Nephron progenitor cell (in vitro differentiated cells): ENCODE results near the gene MVB12B.

Experiments used
- DNase-seq: peaks from one replicate; pipeline ENCODE4 v3.0.0; 2021
- H3K27ac Mint-ChIP-seq: 2 replicates; pipeline ENCODE4 v1.8.0; 2021; ENCODE audit warnings: mild to moderate bottlenecking, moderate library complexity, mixed read lengths
- H3K27me3 Mint-ChIP-seq: 2 replicates; pipeline ENCODE4 v1.8.0; 2021; ENCODE audit warnings: mild to moderate bottlenecking, low read depth, mixed read lengths; ENCODE audit not compliant: poor library complexity
- H3K36me3 Mint-ChIP-seq: 2 replicates; pipeline ENCODE4 v1.8.0; 2021; ENCODE audit warnings: low read depth, mixed read lengths
- H3K4me1 Mint-ChIP-seq: 2 replicates; pipeline ENCODE4 v1.8.0; 2021; ENCODE audit warnings: mixed read lengths
- H3K4me3 Mint-ChIP-seq: 2 replicates; pipeline ENCODE4 v1.8.0; 2021; ENCODE audit warnings: mild to moderate bottlenecking, moderate library complexity, mixed read lengths
- H3K9me3 Mint-ChIP-seq: 2 replicates; pipeline ENCODE4 v1.8.0; 2021; ENCODE audit warnings: mild to moderate bottlenecking, moderate library complexity, mixed read lengths
- TF ChIP-seq, protein P1 (sequence below): fragments of 200-600 bp; sonication (generic); IDR thresholded peaks from 2 replicates; pipeline ENCODE4 v1.5.0; 2021; ENCODE audit warnings: antibody characterized with exemption

Gene MVB12B

DNA sequence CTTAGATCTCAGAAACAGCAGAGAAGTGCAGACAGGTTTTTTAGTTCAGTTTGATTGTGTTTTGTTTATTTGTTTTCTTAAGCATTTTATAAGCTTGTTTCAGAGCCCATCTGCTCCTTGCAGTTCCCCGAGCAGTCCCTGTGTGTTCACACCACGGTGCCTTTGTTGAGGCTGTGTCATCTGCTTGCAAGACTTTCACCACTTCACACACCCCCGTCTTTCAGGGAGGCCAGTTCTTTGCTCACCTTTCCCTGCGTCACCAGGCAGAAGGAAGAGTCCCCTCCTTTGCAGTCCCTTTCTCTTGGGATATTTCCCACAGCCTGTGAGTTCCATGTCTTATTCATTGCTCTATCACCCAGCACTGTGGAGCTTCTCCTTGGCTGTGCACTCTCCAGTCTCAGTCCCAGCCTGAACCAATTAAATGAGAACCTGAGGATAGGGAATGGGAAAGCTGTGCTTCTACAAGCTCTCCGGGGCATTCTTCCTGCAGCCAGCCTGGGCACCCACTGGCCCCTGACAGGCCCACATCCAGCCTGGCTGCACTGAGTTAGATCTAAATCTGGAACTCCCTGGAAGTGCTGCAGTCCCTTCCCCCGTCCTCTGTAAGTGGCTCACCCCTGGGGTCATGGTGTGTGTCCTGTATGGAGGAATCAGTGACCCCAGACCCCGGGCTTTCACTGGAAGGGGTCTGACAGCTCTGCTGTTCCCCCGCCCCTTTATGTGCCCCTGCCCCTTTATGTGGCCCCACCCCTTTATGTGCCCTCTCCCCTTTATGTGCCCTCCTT, 5.5 kb downstream of the MVB12B start:
- H3K4me3 Mint-ChIP-seq, result peak overlapping the region; percentile 4
- H3K27me3 Mint-ChIP-seq, result no peaks in the 10 kb centered on the region
- H3K36me3 Mint-ChIP-seq, result peaks cover 4% of the 10 kb centered on the region
- peaks cover 83% of the 10 kb centered on the region for H3K4me1 Mint-ChIP-seq
- TF ChIP-seq, protein P1, sequence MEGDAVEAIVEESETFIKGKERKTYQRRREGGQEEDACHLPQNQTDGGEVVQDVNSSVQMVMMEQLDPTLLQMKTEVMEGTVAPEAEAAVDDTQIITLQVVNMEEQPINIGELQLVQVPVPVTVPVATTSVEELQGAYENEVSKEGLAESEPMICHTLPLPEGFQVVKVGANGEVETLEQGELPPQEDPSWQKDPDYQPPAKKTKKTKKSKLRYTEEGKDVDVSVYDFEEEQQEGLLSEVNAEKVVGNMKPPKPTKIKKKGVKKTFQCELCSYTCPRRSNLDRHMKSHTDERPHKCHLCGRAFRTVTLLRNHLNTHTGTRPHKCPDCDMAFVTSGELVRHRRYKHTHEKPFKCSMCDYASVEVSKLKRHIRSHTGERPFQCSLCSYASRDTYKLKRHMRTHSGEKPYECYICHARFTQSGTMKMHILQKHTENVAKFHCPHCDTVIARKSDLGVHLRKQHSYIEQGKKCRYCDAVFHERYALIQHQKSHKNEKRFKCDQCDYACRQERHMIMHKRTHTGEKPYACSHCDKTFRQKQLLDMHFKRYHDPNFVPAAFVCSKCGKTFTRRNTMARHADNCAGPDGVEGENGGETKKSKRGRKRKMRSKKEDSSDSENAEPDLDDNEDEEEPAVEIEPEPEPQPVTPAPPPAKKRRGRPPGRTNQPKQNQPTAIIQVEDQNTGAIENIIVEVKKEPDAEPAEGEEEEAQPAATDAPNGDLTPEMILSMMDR, result no peak
- peak overlapping the region; percentile 89 for H3K27ac Mint-ChIP-seq
- no peaks in the 10 kb centered on the region for H3K9me3 Mint-ChIP-seq
- no peak for DNase-seq

DNA sequence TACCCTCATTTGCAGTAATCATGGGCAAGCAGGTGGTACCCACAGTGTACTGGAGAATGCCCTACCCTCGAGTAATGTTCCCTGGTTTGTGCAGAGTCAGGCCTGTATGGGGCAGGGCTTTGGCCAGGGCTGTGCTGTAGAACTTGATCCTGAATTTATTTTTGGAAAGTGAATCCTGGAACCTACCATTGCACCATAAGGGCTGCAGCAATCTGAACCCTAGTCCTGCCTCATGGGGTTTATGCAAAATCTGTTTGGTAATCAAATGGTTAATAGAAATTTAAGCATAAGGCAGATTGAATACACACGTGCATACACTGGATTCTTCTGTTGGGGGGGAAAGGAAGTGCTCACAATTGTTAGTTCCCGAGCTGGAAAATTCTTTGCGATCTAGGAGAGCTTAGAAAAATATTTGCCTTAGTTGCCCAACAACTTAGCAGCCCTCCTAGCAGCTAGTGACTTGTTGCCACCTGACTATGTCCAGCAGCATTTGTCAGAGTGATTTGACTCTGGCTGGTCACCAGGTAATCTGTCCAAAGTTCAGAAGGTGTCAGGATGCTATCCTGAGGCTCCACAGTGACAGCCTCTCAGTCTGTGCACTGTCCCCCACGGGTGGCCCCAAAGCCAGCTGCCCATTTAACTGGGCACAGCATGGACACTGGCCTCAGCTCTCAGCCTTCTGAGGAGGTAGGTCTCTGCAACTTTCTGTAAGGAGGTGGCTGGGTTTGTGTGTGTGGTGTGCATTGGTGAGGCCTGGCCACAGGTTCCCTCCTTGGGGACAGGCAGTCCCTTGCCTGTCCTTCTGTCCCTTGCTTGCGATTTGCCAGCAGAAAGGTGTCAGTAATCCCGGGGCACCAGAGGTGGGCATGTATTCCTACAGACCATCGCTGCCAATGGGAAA, 8.3 kb downstream of the MVB12B start:
- no peak overlapping the region for H3K4me3 Mint-ChIP-seq
- H3K4me1 Mint-ChIP-seq, result peaks cover 66% of the 10 kb centered on the region
- no peaks in the 10 kb centered on the region for H3K27me3 Mint-ChIP-seq
- no peak overlapping the region for H3K27ac Mint-ChIP-seq
- no peaks in the 10 kb centered on the region for H3K36me3 Mint-ChIP-seq
- no peaks in the 10 kb centered on the region for H3K9me3 Mint-ChIP-seq
- TF ChIP-seq, protein P1, result no peak
- no peak for DNase-seq

DNA sequence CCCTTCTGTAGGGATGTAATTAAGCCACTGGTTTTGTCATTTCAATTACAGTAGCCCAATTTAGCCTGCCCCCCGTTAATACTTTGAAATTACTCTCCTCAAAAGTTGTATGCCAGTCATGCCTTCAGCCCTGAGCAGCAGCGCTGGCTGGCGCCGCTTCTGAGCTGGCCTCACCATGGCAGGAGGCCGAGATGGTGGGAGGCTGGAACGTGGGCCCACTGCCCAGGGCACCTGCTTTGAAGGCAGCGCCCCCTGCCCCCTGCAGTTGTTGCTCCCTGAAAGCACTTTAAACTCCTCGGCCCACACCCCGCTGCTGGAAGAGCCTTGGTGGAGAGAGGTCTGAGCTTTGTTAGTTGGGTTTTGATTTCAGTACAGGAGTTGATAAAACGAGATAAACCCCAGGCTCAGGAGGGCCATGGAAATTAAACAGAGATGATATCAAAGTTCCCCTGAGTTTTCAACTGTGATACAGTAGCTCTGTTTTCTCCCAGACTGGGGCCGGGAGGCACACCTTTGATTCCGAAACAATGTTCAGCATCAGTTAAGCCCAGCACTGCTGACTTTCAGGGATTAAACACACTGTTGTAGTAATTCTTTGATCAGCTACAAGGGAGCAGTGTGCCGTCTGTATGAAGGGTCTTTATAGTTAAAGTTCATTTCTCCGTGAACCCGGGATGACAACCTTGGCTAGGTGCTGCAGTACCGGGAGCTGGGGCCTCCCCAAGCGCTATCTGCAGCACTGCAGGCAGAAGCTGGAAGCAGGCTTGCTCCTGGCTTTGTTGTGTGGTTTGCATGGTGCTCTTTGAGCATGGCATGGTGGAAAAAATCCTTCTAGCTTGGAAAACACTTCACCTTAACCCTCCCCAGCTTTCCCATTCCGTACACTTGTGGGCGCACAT, 9.5 kb downstream of the MVB12B start:
- Mint-ChIP-seq H3K27ac (peak overlapping the region; percentile 12), H3K27me3 (no peaks in the 10 kb centered on the region), H3K4me3 (no peak overlapping the region), H3K9me3 (no peaks in the 10 kb centered on the region), H3K36me3 (peaks cover 8% of the 10 kb centered on the region), H3K4me1 (peaks cover 57% of the 10 kb centered on the region)
- no peak for DNase-seq
- TF ChIP-seq, protein P1, result no peak

DNA sequence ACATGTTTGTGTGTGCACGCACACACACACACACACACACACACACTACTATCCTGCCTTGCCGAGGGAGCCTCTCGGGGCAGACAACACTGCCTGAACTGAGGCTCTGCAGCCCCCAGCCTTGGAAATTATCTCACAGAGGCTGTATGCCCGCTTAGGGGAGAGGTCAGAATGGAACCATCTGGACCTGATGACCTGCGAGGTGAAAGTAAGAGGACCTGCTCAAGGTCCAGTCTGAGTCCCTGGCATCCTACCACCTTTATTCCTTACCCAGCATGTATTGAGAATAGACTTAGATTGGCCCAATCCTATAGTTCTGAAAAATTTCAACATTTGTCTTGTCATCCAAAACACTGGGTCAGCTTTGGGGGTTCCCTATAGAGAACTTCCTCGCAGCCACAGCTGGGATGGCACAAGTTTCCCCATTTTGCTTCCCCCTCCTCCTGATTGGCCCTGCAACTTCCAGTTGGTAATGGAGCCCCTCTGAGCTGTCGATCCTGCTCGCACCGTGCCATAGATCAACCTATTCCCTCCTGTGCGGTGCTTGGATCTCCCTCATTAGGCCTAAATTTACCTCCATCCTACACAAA, 10.2 kb downstream of the MVB12B start:
- H3K27ac Mint-ChIP-seq, result peak overlapping the region; percentile 3
- H3K4me1 Mint-ChIP-seq, result peaks cover 55% of the 10 kb centered on the region
- no peaks in the 10 kb centered on the region for H3K9me3 Mint-ChIP-seq
- no peaks in the 10 kb centered on the region for H3K27me3 Mint-ChIP-seq
- H3K36me3 Mint-ChIP-seq, result peaks cover 15% of the 10 kb centered on the region
- H3K4me3 Mint-ChIP-seq, result no peak overlapping the region
- TF ChIP-seq, protein P1, result no peak
- no peak for DNase-seq

DNA sequence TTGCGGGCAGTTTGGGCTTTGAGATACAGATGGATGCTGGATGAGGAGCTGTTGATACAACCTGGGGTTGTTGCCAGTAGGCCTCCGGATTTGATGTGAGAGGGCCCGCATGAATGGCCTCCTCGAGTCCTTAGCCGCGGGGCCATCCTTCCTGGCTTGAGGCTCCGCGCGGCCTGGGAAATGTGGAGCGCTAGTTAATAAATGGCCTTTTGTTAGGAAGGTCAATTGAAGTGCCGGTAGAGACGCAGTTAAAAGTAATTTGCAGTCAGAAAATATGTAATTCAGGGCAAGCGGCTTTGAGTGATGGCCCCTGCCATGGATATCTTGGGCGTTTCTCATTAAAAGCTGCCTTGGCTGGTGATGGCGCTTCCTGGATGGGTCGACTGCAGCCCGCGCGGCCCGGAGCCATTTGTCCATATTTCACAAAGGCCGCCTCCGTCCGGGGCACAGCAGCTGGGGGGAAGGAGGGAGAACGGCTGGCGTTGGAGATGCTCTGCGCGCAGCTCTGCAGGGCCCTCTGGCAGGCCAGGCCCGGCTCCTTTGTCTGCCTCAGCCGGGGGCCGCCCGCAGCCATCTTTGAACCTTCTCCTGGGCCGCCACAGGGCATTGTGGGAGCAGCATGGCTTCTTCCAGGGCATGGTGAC, 11.2 kb downstream of the MVB12B start:
- Mint-ChIP-seq H3K4me3 (no peak overlapping the region), H3K9me3 (no peaks in the 10 kb centered on the region), H3K27ac (peak overlapping the region; percentile 3), H3K4me1 (peaks cover 54% of the 10 kb centered on the region), H3K36me3 (peaks cover 21% of the 10 kb centered on the region), H3K27me3 (no peaks in the 10 kb centered on the region)
- TF ChIP-seq, protein P1, result no peak
- DNase-seq, result no peak
